Measurements from ENCODE around the gene IFT27. TPM values are rescaled to one million over a fixed set of nuclear protein-coding genes. Genes with fewer than 3 reads are reported as not detected.
"Not testable (repeated sequence)": the region's sequence is repeated elsewhere in the genome, so short reads cannot be mapped to it uniquely, and the experiment has no call there.

IFT27 gene
- total RNA-seq, 2 donors from 2014 or later: 23.3 to 37.8 TPM

- peaks cover 15 to 19% of the 10 kb centered on the region in 2 donors for H3K27me3 Mint-ChIP-seq
- peaks cover 0 to 4% of the 10 kb centered on the region in 2 donors for H3K4me1 Mint-ChIP-seq (ENCODE audit: low read depth in 2 of 2)
- ATAC-seq (no peak), DNase-seq (ENCODE audit: low spot score) (peak; percentile 44)
- H3K9me3 Mint-ChIP-seq: no peaks in the 10 kb centered on the region
- H3K27ac Mint-ChIP-seq: no peak overlapping the region
- no peaks in the 10 kb centered on the region for H3K36me3 Mint-ChIP-seq
- H3K4me3 Mint-ChIP-seq: no peak overlapping the region
These were observed 19.9 kb downstream of the IFT27 start for GRCh38 chr22:36756031-36756430.

GRCh38 chr22:36755316-36755715 is 20.6 kb downstream of the IFT27 start:
- Mint-ChIP-seq H3K4me1 (ENCODE audit: low read depth in 2 of 2) (peaks cover 0 to 4% of the 10 kb centered on the region in 2 donors), H3K9me3 (no peaks in the 10 kb centered on the region), H3K4me3 (no peak overlapping the region), H3K27ac (no peak overlapping the region), H3K36me3 (no peaks in the 10 kb centered on the region), H3K27me3 (peaks cover 15 to 19% of the 10 kb centered on the region in 2 donors)
- ATAC-seq: no peak
- DNase-seq (ENCODE audit: low spot score): peak; percentile 34

GRCh38 chr22:36754881-36755280 is 21.0 kb downstream of the IFT27 start:
- DNase-seq (ENCODE audit: low spot score): peak; percentile 18
- H3K4me1 Mint-ChIP-seq (ENCODE audit: low read depth in 2 of 2); H3K9me3 Mint-ChIP-seq; H3K36me3 Mint-ChIP-seq; ATAC-seq; H3K27ac Mint-ChIP-seq; H3K4me3 Mint-ChIP-seq: not testable (repeated sequence)
- peaks cover 15 to 19% of the 10 kb centered on the region in 2 donors for H3K27me3 Mint-ChIP-seq

- Mint-ChIP-seq H3K36me3 (no peaks in the 10 kb centered on the region), H3K9me3 (no peaks in the 10 kb centered on the region), H3K27me3 (peaks cover 15 to 19% of the 10 kb centered on the region in 2 donors), H3K27ac (no peak overlapping the region), H3K4me3 (no peak overlapping the region), H3K4me1 (ENCODE audit: low read depth in 2 of 2) (peaks cover 0 to 4% of the 10 kb centered on the region in 2 donors)
- DNase-seq (ENCODE audit: low spot score) (peak; percentile 56), ATAC-seq (no peak)
These were observed 22.0 kb downstream of the IFT27 start for GRCh38 chr22:36753916-36754315.

GRCh38 chr22:36753120-36753802 is 22.7 kb downstream of the IFT27 start:
- Mint-ChIP-seq H3K4me3 (no peak overlapping the region), H3K27me3 (peaks cover 15 to 19% of the 10 kb centered on the region in 2 donors), H3K4me1 (ENCODE audit: low read depth in 2 of 2) (peaks cover 0 to 4% of the 10 kb centered on the region in 2 donors), H3K27ac (no peak overlapping the region), H3K36me3 (no peaks in the 10 kb centered on the region), H3K9me3 (no peaks in the 10 kb centered on the region)
- DNase-seq (ENCODE audit: low spot score) (no peak), ATAC-seq (no peak)

- H3K36me3 Mint-ChIP-seq: no peaks in the 10 kb centered on the region
- DNase-seq (ENCODE audit: low spot score) (peak; percentile 45), ATAC-seq (no peak)
- no peaks in the 10 kb centered on the region for H3K27me3 Mint-ChIP-seq
- H3K4me3 Mint-ChIP-seq: no peak overlapping the region
- H3K27ac Mint-ChIP-seq: no peak overlapping the region
- no peaks in the 10 kb centered on the region for H3K4me1 Mint-ChIP-seq (ENCODE audit: low read depth in 2 of 2)
- H3K9me3 Mint-ChIP-seq: no peaks in the 10 kb centered on the region
These were observed 29.4 kb downstream of the IFT27 start for GRCh38 chr22:36746375-36746970.

GRCh38 chr22:36745301-36745995 is 30.5 kb downstream of the IFT27 start:
- H3K36me3 Mint-ChIP-seq: no peaks in the 10 kb centered on the region
- H3K27me3 Mint-ChIP-seq: no peaks in the 10 kb centered on the region
- H3K4me3 Mint-ChIP-seq: no peak overlapping the region
- no peak overlapping the region for H3K27ac Mint-ChIP-seq
- ATAC-seq (no peak), DNase-seq (ENCODE audit: low spot score) (peak; percentile 13)
- no peaks in the 10 kb centered on the region for H3K9me3 Mint-ChIP-seq
- no peaks in the 10 kb centered on the region for H3K4me1 Mint-ChIP-seq (ENCODE audit: low read depth in 2 of 2)

- H3K27ac Mint-ChIP-seq: no peak overlapping the region
- H3K4me3 Mint-ChIP-seq: no peak overlapping the region
- DNase-seq (ENCODE audit: low spot score) (peak; percentile 16), ATAC-seq (no peak)
- H3K27me3 Mint-ChIP-seq: no peaks in the 10 kb centered on the region
- no peaks in the 10 kb centered on the region for H3K9me3 Mint-ChIP-seq
- no peaks in the 10 kb centered on the region for H3K36me3 Mint-ChIP-seq
- no peaks in the 10 kb centered on the region for H3K4me1 Mint-ChIP-seq (ENCODE audit: low read depth in 2 of 2)
These were observed 31.1 kb downstream of the IFT27 start for GRCh38 chr22:36744791-36745190.

GRCh38 chr22:36744413-36744765 is 31.5 kb downstream of the IFT27 start:
- Mint-ChIP-seq H3K4me3 (no peak overlapping the region), H3K27me3 (no peaks in the 10 kb centered on the region), H3K27ac (no peak overlapping the region), H3K4me1 (ENCODE audit: low read depth in 2 of 2) (no peaks in the 10 kb centered on the region), H3K9me3 (no peaks in the 10 kb centered on the region), H3K36me3 (no peaks in the 10 kb centered on the region)
- no peak for DNase-seq (ENCODE audit: low spot score)
- ATAC-seq: no peak

- no peaks in the 10 kb centered on the region for H3K4me1 Mint-ChIP-seq (ENCODE audit: low read depth in 2 of 2)
- peaks cover 0 to 3% of the 10 kb centered on the region in 2 donors for H3K27me3 Mint-ChIP-seq
- no peaks in the 10 kb centered on the region for H3K9me3 Mint-ChIP-seq
- DNase-seq (ENCODE audit: low spot score): peak; percentile 41
- no peak overlapping the region for H3K27ac Mint-ChIP-seq
- no peak overlapping the region for H3K4me3 Mint-ChIP-seq
- H3K36me3 Mint-ChIP-seq: no peaks in the 10 kb centered on the region
- ATAC-seq: peak in 1 of 2 donors; percentile 28
These were observed 32.1 kb downstream of the IFT27 start for GRCh38 chr22:36743591-36744412.

GRCh38 chr22:36743011-36743410 is 32.9 kb downstream of the IFT27 start:
- Mint-ChIP-seq H3K4me3 (no peak overlapping the region), H3K9me3 (no peaks in the 10 kb centered on the region)

GRCh38 chr22:36741968-36742367 is 34.0 kb downstream of the IFT27 start:
- Mint-ChIP-seq H3K4me3 (no peak overlapping the region), H3K4me1 (ENCODE audit: low read depth in 2 of 2) (no peaks in the 10 kb centered on the region), H3K27me3 (peaks cover 9 to 13% of the 10 kb centered on the region in 2 donors), H3K9me3 (no peaks in the 10 kb centered on the region), H3K36me3 (no peaks in the 10 kb centered on the region), H3K27ac (no peak overlapping the region)
- DNase-seq (ENCODE audit: low spot score): peak; percentile 25
- no peak for ATAC-seq

More at GRCh38 chr22:36743011-36743410, 32.9 kb downstream of the IFT27 start:
- Mint-ChIP-seq H3K36me3 (no peaks in the 10 kb centered on the region), H3K4me1 (ENCODE audit: low read depth in 2 of 2) (no peaks in the 10 kb centered on the region), H3K27ac (no peak overlapping the region), H3K27me3 (peaks cover 0 to 7% of the 10 kb centered on the region in 2 donors)
- no peak for ATAC-seq
- DNase-seq (ENCODE audit: low spot score): no peak

GRCh38 chr22:36741204-36741793 is 34.6 kb downstream of the IFT27 start:
- peak; percentile 29 for DNase-seq (ENCODE audit: low spot score)
- Mint-ChIP-seq H3K4me1 (ENCODE audit: low read depth in 2 of 2) (no peaks in the 10 kb centered on the region), H3K27me3 (peaks cover 16 to 17% of the 10 kb centered on the region in 2 donors), H3K36me3 (no peaks in the 10 kb centered on the region), H3K4me3 (no peak overlapping the region), H3K27ac (no peak overlapping the region), H3K9me3 (no peaks in the 10 kb centered on the region)
- no peak for ATAC-seq
